Heart right ventricle (tissue), 16 donors: ENCODE measurements around the gene EIF2A. TPM values are rescaled to one million over a fixed set of nuclear protein-coding genes. Genes with fewer than 3 reads are reported as not detected.
"Not testable (repeated sequence)": the region's sequence is repeated elsewhere in the genome, so short reads cannot be mapped to it uniquely, and the experiment has no call there.

ENCODE experiments used
- ATAC-seq, 8 donors: fragments of 200-7000 bp; cut with Tn5 transposase; one replicate each; pipeline ENCODE4 v1.9.1; 2020; ENCODE audit warnings: mild to moderate bottlenecking in 8 of 8, moderate library complexity in 8 of 8, moderate number of reproducible peaks in 1 of 8
- DNase-seq, 2 donors: peaks; one replicate each; pipeline ENCODE4 v3.0.0-alpha.2; 2020
- H3K27ac ChIP-seq, 10 donors: fragments of 200-600 bp; sonication (generic) in 2 of 10; one replicate each; pipeline versions ENCODE4 v1.5.0 to v1.8.0; 2020 to 2022; ENCODE audit warnings: mild to moderate bottlenecking in 3 of 10
- H3K27me3 ChIP-seq, 7 donors: fragments of 200-600 bp; one replicate each; pipeline ENCODE4 v1.8.0; 2021 to 2022; ENCODE audit warnings: mild to moderate bottlenecking in 2 of 7
- H3K36me3 ChIP-seq, 9 donors: fragments of 200-600 bp; sonication (generic) in 1 of 9; one replicate each; pipeline versions ENCODE4 v1.5.0 to v1.8.0; 2020 to 2022; ENCODE audit warnings: mild to moderate bottlenecking in 2 of 9
- H3K4me1 ChIP-seq, 9 donors: fragments of 200-600 bp; sonication (generic) in 1 of 9; one replicate each; pipeline versions ENCODE4 v1.5.0 to v1.8.0; 2020 to 2022; ENCODE audit warnings: mild to moderate bottlenecking in 4 of 9
- H3K4me3 ChIP-seq, 10 donors: fragments of 200-600 bp; sonication (generic) in 2 of 10; one replicate each; pipeline versions ENCODE4 v1.5.0 to v1.8.0; 2020 to 2022; ENCODE audit warnings: mild to moderate bottlenecking in 7 of 10, moderate library complexity in 2 of 10
- H3K9me3 ChIP-seq, 11 donors: fragments of 200-600 bp in 10 of 11; sonication (generic) in 2 of 11; one replicate each; pipeline versions ENCODE4 v1.5.0 to v1.8.0; 2013 to 2022; ENCODE audit warnings: mild to moderate bottlenecking in 2 of 11, control low read depth in 1 of 11, moderate library complexity in 1 of 11
- WGBS, 2 donors: extraction: QIAGEN DNeasy Blood & Tissue Kit; methylation state at CpG; one replicate each; pipeline ENCODE4 v1.1.7; 2013; ENCODE audit warnings: inconsistent platforms in 1 of 2; 5-methylcytosine and 5-hydroxymethylcytosine counted together
- intact Hi-C, 10 donors: fragments of 100-400 bp; cut with DNase I; formaldehyde crosslinking; loops; one replicate each; pipeline versions ENCODE4 v1.11.1 to v1.14.2; 2022
- polyA plus RNA-seq, 2 donors: library from polyadenylated mRNA; stranded (reverse); fragments of 200-250 nt; gene quantifications; one replicate each; pipeline ENCODE4 v1.2.3, GENCODE V29; 2013
- total RNA-seq, 10 donors: library from RNA; stranded (reverse); fragmentation: NEBNext Ultra II Directional in 3 of 10; extraction: Animal tissue kit (Norgen Biotek cat#: 25700) in 3 of 10; gene quantifications; one replicate each; pipeline versions ENCODE4 v1.2.1 to v1.2.4, GENCODE V29; 2021 to 2023
- TF ChIP-seq, protein P1 (sequence below), 9 donors: fragments of 200-600 bp; sonication (generic) in 2 of 9; IDR thresholded peaks; one replicate each; pipeline versions ENCODE4 v1.5.0 to v1.8.0; 2021 to 2022; ENCODE audit warnings: antibody characterized with exemption in 9 of 9, mild to moderate bottlenecking in 5 of 9, moderate library complexity in 1 of 9
- donor health status: Arrhythmogenic right ventricular cardiomyopathy.
- donor health status: ischemic (EF 13 %, LVEDD 7.1; RV severe dilation, severe dysfunction).
- donor health status: healthy with polysubstance abuse.
- donor health status: DM: no; HTN: yes; CAD: no.
- donor health status: DM: no; HTN: no; CAD: no.
- donor health status: ischemic (EF 25% LVEDD 6.9; RV normal size, moderate dysfunction).
- donor health status: ischemic (EF 25% LVEDD 5.7; RV mildly dilated, moderate dysfunction).
- donor health status: healthy.
- donor health status: DM: yes; HTN: yes; CAD: no.
- donor health status: Ischemic cardiomyopathy.
- donor health status: ischemic (EF 35%, LVEDD 5.7; RV mildly dilated, moderate dysfunction).
- donor health status: nonischemic (EF 11% LVEDD 7.7; RV severe dilation, severe dysfunction).
- donor health status: DM: yes; HTN: yes; CAD: no.
- donor health status: PGD.
- donor health status: ischemic (EF 29% LVEDD 5.4; RV normal size, mild dysfunction).
- donor health status: nonischemic (EF 23%, LVEDD 6.1; RV moderate dilation, normal function).

EIF2A gene
- total and polyA plus RNA-seq, 12 donors = 45.8 to 86.5 (median 75.2) TPM

DNA sequence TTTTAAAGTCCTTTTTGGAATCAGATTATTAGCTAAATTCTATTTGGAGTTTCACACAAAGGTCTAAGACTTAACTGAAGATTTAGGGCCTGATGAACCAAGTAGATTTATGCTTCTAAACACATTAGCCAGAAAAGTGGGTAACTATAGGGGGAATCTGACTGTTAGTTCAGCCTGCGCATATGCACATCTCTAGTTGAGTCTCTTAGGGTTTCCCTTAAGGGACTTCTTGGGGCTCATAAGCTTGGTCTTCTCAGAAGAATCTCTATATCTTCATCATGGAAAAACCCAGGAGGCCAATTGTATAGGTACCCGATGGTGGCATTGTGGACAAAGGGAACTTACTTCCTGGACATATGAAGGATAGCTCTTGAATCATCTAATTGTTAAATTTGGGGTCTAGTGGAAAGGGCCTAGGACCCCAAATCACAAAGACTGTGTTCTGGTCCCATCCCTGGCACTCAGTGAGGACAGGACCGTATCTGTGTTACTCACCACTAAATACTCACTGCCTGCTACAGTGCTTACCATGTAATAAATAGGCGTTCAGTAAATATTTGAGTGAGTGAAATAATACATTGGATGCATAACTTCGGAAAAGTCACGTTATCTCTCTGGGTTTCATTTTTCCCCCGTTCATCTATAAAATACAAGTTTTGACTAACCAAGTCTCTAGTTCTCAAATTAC, 73.6 kb downstream of the EIF2A start:
- 92 to 94% methylated on average over 7 of the region's 7 CpGs for WGBS, 2 donors
- ATAC-seq = no peak
- Histone ChIP-seq H3K27ac (no peak overlapping the region), H3K9me3 (no peaks in the 10 kb centered on the region), H3K4me3 (no peak overlapping the region), H3K27me3 (no peaks in the 10 kb centered on the region), H3K36me3 (peaks cover 0 to 35% (median 4%) of the 10 kb centered on the region in 9 donors), H3K4me1 (peaks cover 0 to 36% (median 19%) of the 10 kb centered on the region in 9 donors)
- no peak for DNase-seq
- TF ChIP-seq, protein P1, sequence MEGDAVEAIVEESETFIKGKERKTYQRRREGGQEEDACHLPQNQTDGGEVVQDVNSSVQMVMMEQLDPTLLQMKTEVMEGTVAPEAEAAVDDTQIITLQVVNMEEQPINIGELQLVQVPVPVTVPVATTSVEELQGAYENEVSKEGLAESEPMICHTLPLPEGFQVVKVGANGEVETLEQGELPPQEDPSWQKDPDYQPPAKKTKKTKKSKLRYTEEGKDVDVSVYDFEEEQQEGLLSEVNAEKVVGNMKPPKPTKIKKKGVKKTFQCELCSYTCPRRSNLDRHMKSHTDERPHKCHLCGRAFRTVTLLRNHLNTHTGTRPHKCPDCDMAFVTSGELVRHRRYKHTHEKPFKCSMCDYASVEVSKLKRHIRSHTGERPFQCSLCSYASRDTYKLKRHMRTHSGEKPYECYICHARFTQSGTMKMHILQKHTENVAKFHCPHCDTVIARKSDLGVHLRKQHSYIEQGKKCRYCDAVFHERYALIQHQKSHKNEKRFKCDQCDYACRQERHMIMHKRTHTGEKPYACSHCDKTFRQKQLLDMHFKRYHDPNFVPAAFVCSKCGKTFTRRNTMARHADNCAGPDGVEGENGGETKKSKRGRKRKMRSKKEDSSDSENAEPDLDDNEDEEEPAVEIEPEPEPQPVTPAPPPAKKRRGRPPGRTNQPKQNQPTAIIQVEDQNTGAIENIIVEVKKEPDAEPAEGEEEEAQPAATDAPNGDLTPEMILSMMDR (IDR thresholded peaks at IDR 0.05) = no peak
- intact Hi-C loops = no loop called here

DNA sequence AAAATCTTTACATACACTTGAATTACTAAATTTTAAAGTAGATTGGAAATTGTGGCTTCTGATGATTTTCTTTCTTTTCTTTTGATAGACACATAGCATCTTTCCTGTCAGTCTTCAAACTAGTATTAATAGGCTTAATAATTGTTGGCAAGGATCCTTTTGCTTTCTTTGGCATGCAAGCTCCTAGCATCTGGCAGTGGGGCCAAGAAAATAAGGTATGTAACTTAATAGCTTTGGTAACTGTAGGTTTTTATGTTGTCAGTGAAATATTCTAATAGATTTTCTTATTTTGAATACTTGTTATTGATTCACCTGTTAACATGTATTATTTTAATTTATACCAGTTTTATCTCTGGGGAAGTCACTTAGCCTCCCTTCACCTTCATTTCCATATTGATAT, 76.4 kb downstream of the EIF2A start:
- H3K4me3 ChIP-seq, H3K27me3 ChIP-seq, intact Hi-C loops, H3K9me3 ChIP-seq, H3K27ac ChIP-seq, ATAC-seq, DNase-seq: not testable (repeated sequence)
- peaks cover 0 to 63% (median 11%) of the 10 kb centered on the region in 9 donors for H3K36me3 ChIP-seq
- peaks cover 0 to 44% (median 22%) of the 10 kb centered on the region in 9 donors for H3K4me1 ChIP-seq

DNA sequence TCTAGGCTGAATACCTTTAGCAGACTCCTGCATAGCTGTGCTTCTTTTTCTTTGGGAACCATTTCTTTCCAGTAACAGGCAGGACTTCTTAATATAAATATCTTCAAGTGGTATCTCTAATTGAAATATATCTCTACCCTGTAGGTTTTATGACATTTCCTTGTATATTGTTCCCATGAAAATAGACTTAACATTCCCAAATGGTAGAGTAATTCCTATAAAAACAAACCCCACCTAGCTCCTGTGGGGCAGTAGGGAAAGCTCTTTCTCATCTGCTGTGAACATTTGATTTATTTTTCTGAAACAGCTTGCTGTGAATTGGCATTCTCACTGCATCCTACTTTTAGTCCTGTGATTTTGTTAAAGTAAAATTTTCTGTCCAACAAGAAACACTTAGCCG, 77.4 kb downstream of the EIF2A start:
- H3K4me3 ChIP-seq = no peak overlapping the region
- H3K36me3 ChIP-seq = peaks cover 0 to 70% (median 14%) of the 10 kb centered on the region in 9 donors
- H3K27me3 ChIP-seq = no peaks in the 10 kb centered on the region
- 91 to 97% methylated on average over 1 of the region's 1 CpG for WGBS, 2 donors
- intact Hi-C loops = no loop called here
- ATAC-seq (no peak), DNase-seq (no peak)
- TF ChIP-seq, protein P1 (IDR thresholded peaks at IDR 0.05) = no peak
- peaks cover 0 to 46% (median 22%) of the 10 kb centered on the region in 9 donors for H3K4me1 ChIP-seq
- no peak overlapping the region for H3K27ac ChIP-seq
- H3K9me3 ChIP-seq = no peaks in the 10 kb centered on the region

DNA sequence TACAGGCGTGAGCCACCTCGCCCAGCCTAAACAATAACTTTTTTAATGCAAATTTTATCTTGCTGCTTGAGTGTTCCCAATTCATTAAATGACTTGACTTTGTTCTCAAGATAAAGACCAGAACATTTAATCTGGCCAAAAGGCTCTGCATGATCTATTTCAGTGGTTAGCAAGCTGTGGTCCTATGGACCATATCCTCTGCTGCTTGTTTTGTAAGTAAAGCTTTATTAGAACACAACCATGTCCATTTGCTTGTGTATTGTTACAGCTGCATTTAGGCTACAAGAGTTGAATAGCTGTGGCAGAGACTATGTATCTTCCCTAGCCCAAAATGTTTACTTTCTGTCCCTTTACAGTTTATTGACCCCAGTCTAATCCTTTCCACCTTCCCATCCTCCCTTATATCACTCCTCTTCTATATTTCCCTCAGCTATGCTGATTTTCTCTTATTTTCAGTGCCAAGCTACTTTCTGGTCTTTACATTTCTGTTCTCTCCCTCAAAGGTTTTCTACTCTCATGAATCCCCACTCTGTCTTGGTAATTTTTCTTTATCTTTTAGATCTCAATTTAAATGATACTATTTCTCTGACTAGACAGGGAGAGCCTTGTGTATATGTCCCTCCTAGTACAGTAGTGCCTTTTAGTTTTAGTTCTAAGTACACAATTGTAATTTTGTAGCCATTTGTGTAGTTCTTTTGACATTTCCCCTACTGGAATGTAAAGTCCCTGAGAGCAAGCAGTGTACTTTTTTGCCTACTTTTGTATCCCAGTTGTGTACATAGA, 79.8 kb downstream of the EIF2A start:
- intact Hi-C loops = no loop called here
- H3K27ac ChIP-seq = no peak overlapping the region
- H3K27me3 ChIP-seq = no peaks in the 10 kb centered on the region
- H3K4me1 ChIP-seq = peaks cover 0 to 42% (median 19%) of the 10 kb centered on the region in 9 donors
- WGBS, 2 donors = 88 to 94% methylated on average over 2 of the region's 2 CpGs
- H3K9me3 ChIP-seq = no peaks in the 10 kb centered on the region
- no peak for ATAC-seq
- H3K4me3 ChIP-seq = no peak overlapping the region
- no peak for DNase-seq
- TF ChIP-seq, protein P1 (IDR thresholded peaks at IDR 0.05) = no peak
- H3K36me3 ChIP-seq = peaks cover 0 to 85% (median 18%) of the 10 kb centered on the region in 9 donors
